Omental fat pad (tissue), 4 donors: Measurements from ENCODE around the gene RBM33. TPM values are rescaled to one million over a fixed set of nuclear protein-coding genes. Genes with fewer than 3 reads are reported as not detected.
"Not testable (repeated sequence)": the region's sequence is repeated elsewhere in the genome, so short reads cannot be mapped to it uniquely, and the experiment has no call there.

Source experiments
- ATAC-seq: fragments of 150-250 bp; one replicate; pipeline ENCODE4 v1.9.1; 2016; ENCODE audit warnings: mild to moderate bottlenecking, moderate library complexity; ENCODE audit not compliant: low FRiP score
- DNase-seq: peaks from one replicate; pipeline ENCODE4 v3.0.0-alpha.2; 2019; ENCODE audit warnings: low spot score
- CTCF ChIP-seq, 3 donors: fragments of 450-650 bp; IDR thresholded peaks; one replicate each; pipeline ENCODE4 v1.5.1; 2016 to 2017; ENCODE audit warnings: antibody characterized with exemption in 3 of 3, mild to moderate bottlenecking in 3 of 3, moderate library complexity in 2 of 3
- total RNA-seq, 4 donors: library from RNA; depleted of rRNA; stranded (reverse); fragments of >200 nt; gene quantifications; one replicate each; pipeline ENCODE4 v1.1.0, GENCODE V29; 2016

The RBM33 gene
- total RNA-seq, 4 donors from 2014 or later: 19.5 to 53.4 (median 32.0) TPM

GRCh38 chr7:155612658-155613057 lies 31.8 kb upstream of the RBM33 start:
- no peak for DNase-seq
- ATAC-seq: no peak
- TF ChIP-seq CTCF (IDR thresholded peaks at IDR 0.05): no peak

GRCh38 chr7:155615085-155615484 lies 29.4 kb upstream of the RBM33 start:
- not testable (repeated sequence) for ATAC-seq, DNase-seq

- TF ChIP-seq CTCF (IDR thresholded peaks at IDR 0.05): no peak
- DNase-seq (no peak), ATAC-seq (no peak)
Observed at GRCh38 chr7:155618708-155619633, 25.5 kb upstream of the RBM33 start.

- ATAC-seq (no peak), DNase-seq (no peak)
- no peak for TF ChIP-seq CTCF (IDR thresholded peaks at IDR 0.05)
Observed at GRCh38 chr7:155619634-155620271, 24.7 kb upstream of the RBM33 start.

GRCh38 chr7:155620497-155620896 lies 24.0 kb upstream of the RBM33 start:
- TF ChIP-seq CTCF (IDR thresholded peaks at IDR 0.05): no peak
- no peak for ATAC-seq

GRCh38 chr7:155621418-155621980 lies 23.0 kb upstream of the RBM33 start:
- no peak for TF ChIP-seq CTCF (IDR thresholded peaks at IDR 0.05)
- no peak for DNase-seq

More at GRCh38 chr7:155620497-155620896, 24.0 kb upstream of the RBM33 start:
- DNase-seq: no peak

GRCh38 chr7:155624412-155624811 lies 20.0 kb upstream of the RBM33 start:
- DNase-seq: no peak
- no peak for ATAC-seq
- TF ChIP-seq CTCF (IDR thresholded peaks at IDR 0.05): no peak

More at GRCh38 chr7:155621418-155621980, 23.0 kb upstream of the RBM33 start:
- ATAC-seq: no peak
